ENCODE results near the gene PPP2R1B. TPM values are rescaled to one million over a fixed set of nuclear protein-coding genes. Genes with fewer than 3 reads are reported as not detected.

Gene PPP2R1B
- total RNA-seq, 2 experiments from 2014 or later = 56.4 to 57.7 TPM

GRCh38 chr11:111700162-111700561, 66.0 kb downstream of the PPP2R1B start:
- CTCF ChIA-PET = interaction anchor here (1.0 to 1.6 kb wide), 2 partner anchors 14 to 77 kb away, joined by 4 to 6 read pairs; no protein-coding TSS in a partner anchor
- no peaks in the 10 kb centered on the region for H3K9me3 Mint-ChIP-seq (ENCODE audit: insufficient read depth)
- peaks cover 12% of the 10 kb centered on the region for H3K4me1 Mint-ChIP-seq (ENCODE audit: low read depth)
- H3K27me3 Mint-ChIP-seq (ENCODE audit: low read depth) = no peaks in the 10 kb centered on the region
- H3K36me3 Mint-ChIP-seq (ENCODE audit: low read depth) = peaks cover 18% of the 10 kb centered on the region
- H3K27ac Mint-ChIP-seq = no peak overlapping the region
- DNase-seq = no peak
- H3K4me3 Mint-ChIP-seq = no peak overlapping the region
- POLR2A ChIA-PET = no interaction called here
- no peak for ATAC-seq

- peaks cover 13% of the 10 kb centered on the region for H3K36me3 Mint-ChIP-seq (ENCODE audit: low read depth)
- ChIA-PET POLR2A (interaction anchor here (1.0 kb wide), 1 partner anchor 9 kb away, joined by 3 read pairs; no protein-coding TSS in a partner anchor), CTCF (interaction anchor here (0.8 to 1.6 kb wide), 3 partner anchors 15 to 95 kb away, joined by 3 to 6 read pairs (median 4); no protein-coding TSS in a partner anchor)
- H3K9me3 Mint-ChIP-seq (ENCODE audit: insufficient read depth) = no peaks in the 10 kb centered on the region
- ATAC-seq (no peak), DNase-seq (no peak)
- no peaks in the 10 kb centered on the region for H3K27me3 Mint-ChIP-seq (ENCODE audit: low read depth)
- no peak overlapping the region for H3K27ac Mint-ChIP-seq
- H3K4me1 Mint-ChIP-seq (ENCODE audit: low read depth) = peaks cover 12% of the 10 kb centered on the region
- no peak overlapping the region for H3K4me3 Mint-ChIP-seq
These were observed 66.5 kb downstream of the PPP2R1B start for GRCh38 chr11:111699579-111700156.

DNA sequence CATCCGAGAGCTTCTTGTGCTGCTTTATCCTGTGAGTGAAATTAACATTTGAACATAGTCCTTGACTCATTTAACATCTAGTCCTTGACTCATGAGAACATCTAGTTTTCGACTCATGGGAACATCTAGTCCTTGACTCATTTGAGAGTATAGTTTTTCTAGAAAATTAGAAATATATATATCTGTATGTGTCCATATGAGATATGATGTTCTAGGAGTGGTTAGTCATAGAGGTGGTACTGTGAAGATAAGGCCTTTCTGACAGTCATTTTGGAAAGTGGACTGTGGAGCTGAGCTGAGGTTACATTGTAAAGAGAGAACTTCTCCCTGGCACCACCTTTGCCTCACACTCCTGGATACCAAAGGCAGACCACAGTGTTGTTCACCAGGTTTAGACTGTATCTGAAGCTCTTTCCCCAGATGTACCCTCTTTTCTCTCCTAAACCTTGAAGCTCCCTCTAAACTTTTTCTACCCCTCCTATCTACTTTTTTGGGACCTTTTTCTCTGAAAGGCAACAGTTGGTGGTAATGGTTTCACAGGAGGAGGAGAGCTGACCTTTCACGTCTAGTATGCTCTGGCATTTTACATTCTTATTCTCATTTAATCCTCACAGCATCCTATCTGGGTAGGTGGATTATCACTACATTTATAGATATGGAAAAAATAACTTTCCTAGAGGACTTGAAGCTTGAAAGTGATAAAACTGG, 67.2 kb downstream of the PPP2R1B start:
- peaks cover 9% of the 10 kb centered on the region for H3K36me3 Mint-ChIP-seq (ENCODE audit: low read depth)
- ATAC-seq = no peak
- H3K9me3 Mint-ChIP-seq (ENCODE audit: insufficient read depth) = no peaks in the 10 kb centered on the region
- peaks cover 12% of the 10 kb centered on the region for H3K4me1 Mint-ChIP-seq (ENCODE audit: low read depth)
- POLR2A ChIA-PET = interaction anchor here (1.0 kb wide), 1 partner anchor 10 kb away, joined by 3 read pairs; no protein-coding TSS in a partner anchor
- H3K4me3 Mint-ChIP-seq = no peak overlapping the region
- CTCF ChIA-PET = interaction anchor here (0.8 to 1.8 kb wide), 3 partner anchors 78 to 97 kb away, joined by 3 to 6 read pairs (median 5); partner anchors contain the start of gene SIK2
- H3K27ac Mint-ChIP-seq = no peak overlapping the region
- no peaks in the 10 kb centered on the region for H3K27me3 Mint-ChIP-seq (ENCODE audit: low read depth)
- no peak for DNase-seq

GRCh38 chr11:111697933-111698371, 68.2 kb downstream of the PPP2R1B start:
- no peak for ATAC-seq
- DNase-seq = no peak
- H3K4me1 Mint-ChIP-seq (ENCODE audit: low read depth) = peaks cover 12% of the 10 kb centered on the region
- CTCF ChIA-PET = interaction anchor here (1.8 kb wide), 1 partner anchor 96 kb away, joined by 5 read pairs; the partner anchor contains the start of gene SIK2
- H3K4me3 Mint-ChIP-seq = no peak overlapping the region
- no peaks in the 10 kb centered on the region for H3K27me3 Mint-ChIP-seq (ENCODE audit: low read depth)
- peaks cover 5% of the 10 kb centered on the region for H3K36me3 Mint-ChIP-seq (ENCODE audit: low read depth)
- POLR2A ChIA-PET = interaction anchor here (0.6 kb wide), 1 partner anchor 479 kb away, joined by 3 read pairs; no protein-coding TSS in a partner anchor
- H3K27ac Mint-ChIP-seq = no peak overlapping the region
- no peaks in the 10 kb centered on the region for H3K9me3 Mint-ChIP-seq (ENCODE audit: insufficient read depth)

GRCh38 chr11:111696556-111696955, 69.6 kb downstream of the PPP2R1B start:
- CTCF ChIA-PET = no interaction called here
- ATAC-seq = no peak
- Mint-ChIP-seq H3K27me3 (ENCODE audit: low read depth) (no peaks in the 10 kb centered on the region), H3K4me1 (ENCODE audit: low read depth) (peaks cover 12% of the 10 kb centered on the region), H3K4me3 (no peak overlapping the region), H3K9me3 (ENCODE audit: insufficient read depth) (no peaks in the 10 kb centered on the region), H3K27ac (no peak overlapping the region), H3K36me3 (ENCODE audit: low read depth) (no peaks in the 10 kb centered on the region)
- POLR2A ChIA-PET = interaction anchor here (0.9 kb wide), 1 partner anchor 13 kb away, joined by 3 read pairs; no protein-coding TSS in a partner anchor
- DNase-seq = no peak

DNA sequence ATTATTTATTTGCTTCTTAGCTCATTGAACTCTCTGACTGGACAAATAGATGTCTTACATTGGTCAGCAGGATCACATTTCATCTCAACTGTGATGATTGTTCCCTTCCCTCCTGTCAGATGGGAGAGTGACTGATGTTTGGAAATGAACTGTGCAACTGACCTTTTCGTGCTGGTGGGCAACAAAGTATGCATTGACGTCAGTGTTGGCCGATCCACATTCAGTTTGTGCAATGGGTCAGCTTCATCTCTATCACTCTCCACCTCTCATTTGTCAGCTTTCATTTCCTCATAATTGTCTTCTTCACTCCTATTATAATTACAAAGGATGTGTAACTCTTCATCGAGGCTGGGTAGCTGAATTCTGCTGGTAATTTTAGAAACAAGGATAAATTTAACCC, 71.3 kb downstream of the PPP2R1B start:
- ChIA-PET POLR2A (no interaction called here), CTCF (interaction anchor here (0.6 kb wide), 1 partner anchor 10 kb away, joined by 3 read pairs; no protein-coding TSS in a partner anchor)
- no peak for ATAC-seq
- Mint-ChIP-seq H3K9me3 (ENCODE audit: insufficient read depth) (no peaks in the 10 kb centered on the region), H3K4me1 (ENCODE audit: low read depth) (peaks cover 6% of the 10 kb centered on the region), H3K27ac (no peak overlapping the region), H3K4me3 (no peak overlapping the region), H3K36me3 (ENCODE audit: low read depth) (peaks cover 5% of the 10 kb centered on the region), H3K27me3 (ENCODE audit: low read depth) (no peaks in the 10 kb centered on the region)
- no peak for DNase-seq

DNA sequence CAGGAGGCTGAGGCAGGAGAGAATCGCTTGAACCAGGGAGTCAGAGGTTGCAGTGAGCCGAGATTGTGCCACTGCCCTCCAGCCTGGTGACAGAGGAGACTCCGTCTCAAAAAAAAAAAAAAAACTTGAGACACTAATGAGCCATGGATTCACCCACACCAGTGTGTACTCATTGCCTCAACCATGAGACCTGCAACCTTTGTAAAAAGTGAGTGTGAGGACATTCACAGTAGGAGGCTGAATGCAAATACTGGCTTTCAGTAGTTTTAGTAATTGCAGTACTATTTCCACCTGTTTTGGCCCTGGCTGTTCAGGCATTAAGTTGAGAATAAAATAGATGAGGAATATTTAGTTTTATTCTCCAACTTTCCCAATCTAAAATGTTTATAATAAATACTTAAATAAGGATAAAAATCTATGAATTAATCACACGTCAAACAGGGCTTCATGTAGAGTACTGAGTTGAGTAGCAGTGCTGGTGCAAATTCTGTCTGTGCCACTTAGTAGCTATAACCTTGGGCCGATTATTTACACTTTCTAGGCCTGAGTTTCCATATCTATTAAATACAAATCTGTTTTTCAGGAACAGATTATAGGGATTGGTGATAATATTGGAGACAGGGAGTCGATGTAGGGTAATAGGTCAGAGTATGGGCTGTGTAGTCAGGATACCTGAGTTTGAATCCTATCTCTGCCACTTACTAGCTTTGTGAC, 72.8 kb downstream of the PPP2R1B start:
- H3K4me3 Mint-ChIP-seq = no peak overlapping the region
- CTCF ChIA-PET = interaction anchor here (1.2 kb wide), 1 partner anchor 40 kb away, joined by 3 read pairs; no protein-coding TSS in a partner anchor
- ATAC-seq (no peak), DNase-seq (no peak)
- H3K27ac Mint-ChIP-seq = no peak overlapping the region
- POLR2A ChIA-PET = no interaction called here
- H3K4me1 Mint-ChIP-seq (ENCODE audit: low read depth) = no peaks in the 10 kb centered on the region
- H3K9me3 Mint-ChIP-seq (ENCODE audit: insufficient read depth) = no peaks in the 10 kb centered on the region
- peaks cover 5% of the 10 kb centered on the region for H3K36me3 Mint-ChIP-seq (ENCODE audit: low read depth)
- H3K27me3 Mint-ChIP-seq (ENCODE audit: low read depth) = no peaks in the 10 kb centered on the region

- no peak for ATAC-seq
- no peak overlapping the region for H3K27ac Mint-ChIP-seq
- H3K4me3 Mint-ChIP-seq = no peak overlapping the region
- DNase-seq = no peak
- ChIA-PET CTCF (interaction anchor here (1.3 kb wide), 1 partner anchor 86 kb away, joined by 4 read pairs; no protein-coding TSS in a partner anchor), POLR2A (no interaction called here)
- no peaks in the 10 kb centered on the region for H3K9me3 Mint-ChIP-seq (ENCODE audit: insufficient read depth)
- H3K4me1 Mint-ChIP-seq (ENCODE audit: low read depth) = no peaks in the 10 kb centered on the region
- peaks cover 9% of the 10 kb centered on the region for H3K36me3 Mint-ChIP-seq (ENCODE audit: low read depth)
- no peaks in the 10 kb centered on the region for H3K27me3 Mint-ChIP-seq (ENCODE audit: low read depth)
These were observed 74.4 kb downstream of the PPP2R1B start for GRCh38 chr11:111691741-111692140.

DNA sequence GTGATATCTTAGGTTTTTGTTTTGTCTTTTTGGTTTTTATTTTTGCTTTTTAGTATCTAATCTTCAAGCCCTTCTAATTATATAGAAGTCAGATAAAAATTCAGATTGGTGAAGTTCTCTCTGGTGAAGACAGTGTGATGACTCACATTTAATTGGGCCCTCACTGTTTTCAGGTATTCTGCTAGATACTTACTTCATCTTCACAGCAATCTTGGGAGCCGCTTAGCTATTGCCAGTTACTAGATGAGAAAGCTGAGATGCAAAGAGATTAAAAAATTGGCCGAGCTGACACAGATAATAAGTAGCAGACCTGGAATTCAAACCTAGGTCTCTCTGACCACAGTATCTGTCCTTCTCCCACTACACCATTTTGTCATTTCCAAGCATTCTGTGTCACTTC, 75.0 kb downstream of the PPP2R1B start:
- POLR2A ChIA-PET = no interaction called here
- Mint-ChIP-seq H3K27ac (no peak overlapping the region), H3K4me1 (ENCODE audit: low read depth) (no peaks in the 10 kb centered on the region), H3K4me3 (no peak overlapping the region), H3K9me3 (ENCODE audit: insufficient read depth) (no peaks in the 10 kb centered on the region), H3K27me3 (ENCODE audit: low read depth) (no peaks in the 10 kb centered on the region), H3K36me3 (ENCODE audit: low read depth) (peaks cover 9% of the 10 kb centered on the region)
- DNase-seq = no peak
- ATAC-seq = no peak
- CTCF ChIA-PET = interaction anchor here (1.3 kb wide), 1 partner anchor 86 kb away, joined by 4 read pairs; no protein-coding TSS in a partner anchor

- Mint-ChIP-seq H3K4me1 (ENCODE audit: low read depth) (no peaks in the 10 kb centered on the region), H3K36me3 (ENCODE audit: low read depth) (peaks cover 9% of the 10 kb centered on the region), H3K27ac (no peak overlapping the region), H3K27me3 (ENCODE audit: low read depth) (no peaks in the 10 kb centered on the region), H3K4me3 (no peak overlapping the region), H3K9me3 (ENCODE audit: insufficient read depth) (no peaks in the 10 kb centered on the region)
- CTCF ChIA-PET = no interaction called here
- POLR2A ChIA-PET = no interaction called here
- ATAC-seq = no peak
- no peak for DNase-seq
These were observed 78.2 kb downstream of the PPP2R1B start for GRCh38 chr11:111688013-111688412.

DNA sequence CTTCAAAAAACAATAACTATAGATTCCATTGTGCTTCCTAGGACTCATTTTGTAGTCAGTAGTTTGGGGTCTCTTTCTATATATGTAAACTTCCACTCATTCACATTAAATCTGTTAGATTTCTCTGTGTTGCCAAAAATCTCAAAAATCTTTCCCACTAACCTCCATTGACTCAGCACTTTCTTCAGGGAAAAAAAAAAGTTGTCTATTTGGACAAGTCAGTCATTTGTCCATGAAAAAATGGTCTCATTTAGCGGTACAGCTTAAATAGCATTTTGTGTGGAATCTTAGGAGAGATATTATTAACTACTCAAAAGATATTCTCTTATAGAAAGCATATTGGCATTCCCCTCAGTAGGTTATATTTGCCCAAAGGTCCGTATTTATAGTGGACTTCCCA, 81.9 kb downstream of the PPP2R1B start:
- ChIA-PET POLR2A (interaction anchor here (0.7 kb wide), 1 partner anchor 13 kb away, joined by 3 read pairs; no protein-coding TSS in a partner anchor), CTCF (no interaction called here)
- Mint-ChIP-seq H3K27me3 (ENCODE audit: low read depth) (no peaks in the 10 kb centered on the region), H3K4me3 (no peak overlapping the region), H3K36me3 (ENCODE audit: low read depth) (peaks cover 4% of the 10 kb centered on the region), H3K27ac (no peak overlapping the region), H3K4me1 (ENCODE audit: low read depth) (no peaks in the 10 kb centered on the region), H3K9me3 (ENCODE audit: insufficient read depth) (no peaks in the 10 kb centered on the region)
- ATAC-seq (no peak), DNase-seq (no peak)

Measured in activated CD8-positive, alpha-beta T cell treated with anti-CD3 and anti-CD28 coated beads, Interleukin-2, amount 10 ng/mL, durations not matched to agents 7 days and 5 days (primary cell).